ENCODE data around the gene LACRT. TPM values are rescaled to one million over a fixed set of nuclear protein-coding genes. Genes with fewer than 3 reads are reported as not detected.
"Not testable (repeated sequence)": the region's sequence is repeated elsewhere in the genome, so short reads cannot be mapped to it uniquely, and the experiment has no call there.

Gene LACRT
- polyA plus RNA-seq, 3 donors = not detected

GRCh38 chr12:54641089-54641488 is 6.4 kb upstream of the LACRT start:
- no peak for DNase-seq (ENCODE audit: low read depth in 3 of 3, low spot score in 2 of 3)

DNA sequence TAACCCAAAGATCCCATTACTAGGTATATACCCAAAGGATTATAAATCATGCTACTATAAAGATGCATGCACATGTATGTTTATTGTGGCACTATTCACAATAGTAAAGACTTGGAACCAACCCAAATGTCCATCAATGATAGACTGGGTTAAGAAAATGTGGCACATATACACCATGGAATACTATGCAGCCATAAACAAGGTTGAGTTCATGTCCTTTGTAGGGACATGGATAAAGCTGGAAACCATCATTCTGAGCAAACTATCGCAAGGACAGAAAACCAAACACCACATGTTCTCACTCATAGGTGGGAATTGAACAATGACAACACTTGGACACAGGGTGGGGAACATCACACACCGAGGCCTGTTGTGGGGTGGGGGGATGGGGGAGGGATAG is 4.4 kb upstream of the LACRT start:
- DNase-seq (ENCODE audit: low read depth in 3 of 3, low spot score in 2 of 3) = not testable (repeated sequence)

DNA sequence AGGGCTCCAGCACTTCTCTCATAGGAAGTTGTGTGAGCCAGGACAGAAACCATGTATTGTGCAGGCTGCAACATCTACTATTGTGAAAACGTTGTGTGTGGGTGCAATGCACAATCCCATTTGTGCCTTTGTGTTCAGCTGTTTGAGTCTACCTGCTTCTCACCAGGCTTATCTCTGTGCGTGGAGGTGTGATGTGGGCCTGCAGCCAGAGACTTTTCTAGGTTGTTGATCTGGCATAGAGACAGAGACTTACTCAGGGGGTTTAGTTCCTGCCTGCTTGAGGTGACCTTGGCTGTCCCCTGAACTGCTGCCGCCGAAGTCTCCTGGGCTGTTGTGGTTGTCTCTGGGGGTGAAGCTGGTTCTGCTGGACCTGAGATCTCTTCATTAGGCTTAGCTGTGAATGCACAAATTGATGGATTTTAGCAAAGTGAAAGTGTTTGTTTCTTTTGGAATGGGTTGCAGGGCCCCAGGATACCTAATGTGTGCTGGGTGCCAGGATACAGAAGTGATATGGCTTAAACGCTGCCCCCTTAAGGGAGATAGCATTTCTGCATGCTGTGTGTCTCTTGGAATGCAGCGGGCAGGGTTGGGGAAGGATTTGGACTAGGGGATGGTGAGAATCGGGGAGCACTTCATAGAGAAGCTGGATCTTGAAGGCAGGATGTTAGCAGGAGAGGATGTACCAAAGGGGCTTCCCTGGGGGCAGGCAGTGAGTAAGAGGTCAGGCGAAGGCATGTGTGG is 2.5 kb downstream of the LACRT start:
- no peak for DNase-seq (ENCODE audit: low read depth in 3 of 3, low spot score in 2 of 3)

GRCh38 chr12:54631551-54631950 is 3.1 kb downstream of the LACRT start:
- DNase-seq (ENCODE audit: low read depth in 3 of 3, low spot score in 2 of 3) = no peak

GRCh38 chr12:54629925-54630324 is 4.8 kb downstream of the LACRT start:
- no peak for DNase-seq (ENCODE audit: low read depth in 3 of 3, low spot score in 2 of 3)

- DNase-seq (ENCODE audit: low read depth in 3 of 3, low spot score in 2 of 3) = no peak
Observed at GRCh38 chr12:54628186-54628846, 6.4 kb downstream of the LACRT start.

GRCh38 chr12:54627304-54627703 is 7.4 kb downstream of the LACRT start:
- no peak for DNase-seq (ENCODE audit: low read depth in 3 of 3, low spot score in 2 of 3)

DNA sequence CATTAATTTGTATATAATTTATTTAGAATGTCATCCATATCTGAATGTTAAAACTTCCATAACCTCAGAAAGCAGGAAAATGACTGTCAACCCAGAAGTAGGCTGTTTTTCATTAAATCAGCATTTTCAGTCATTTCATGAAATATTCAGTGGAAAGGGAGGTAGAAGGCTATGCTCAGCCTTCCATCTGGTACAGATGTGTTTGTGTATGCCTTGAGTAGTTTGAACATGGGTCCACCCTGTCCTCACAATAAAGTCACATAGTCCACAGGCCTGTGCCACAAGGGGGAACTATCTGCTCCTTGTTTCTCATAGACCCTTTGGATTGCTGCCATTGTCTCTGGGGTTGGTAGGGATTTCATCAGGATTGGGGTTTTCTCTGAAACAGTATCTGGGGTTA is 9.1 kb downstream of the LACRT start:
- DNase-seq (ENCODE audit: low read depth in 3 of 3, low spot score in 2 of 3) = no peak

DNA sequence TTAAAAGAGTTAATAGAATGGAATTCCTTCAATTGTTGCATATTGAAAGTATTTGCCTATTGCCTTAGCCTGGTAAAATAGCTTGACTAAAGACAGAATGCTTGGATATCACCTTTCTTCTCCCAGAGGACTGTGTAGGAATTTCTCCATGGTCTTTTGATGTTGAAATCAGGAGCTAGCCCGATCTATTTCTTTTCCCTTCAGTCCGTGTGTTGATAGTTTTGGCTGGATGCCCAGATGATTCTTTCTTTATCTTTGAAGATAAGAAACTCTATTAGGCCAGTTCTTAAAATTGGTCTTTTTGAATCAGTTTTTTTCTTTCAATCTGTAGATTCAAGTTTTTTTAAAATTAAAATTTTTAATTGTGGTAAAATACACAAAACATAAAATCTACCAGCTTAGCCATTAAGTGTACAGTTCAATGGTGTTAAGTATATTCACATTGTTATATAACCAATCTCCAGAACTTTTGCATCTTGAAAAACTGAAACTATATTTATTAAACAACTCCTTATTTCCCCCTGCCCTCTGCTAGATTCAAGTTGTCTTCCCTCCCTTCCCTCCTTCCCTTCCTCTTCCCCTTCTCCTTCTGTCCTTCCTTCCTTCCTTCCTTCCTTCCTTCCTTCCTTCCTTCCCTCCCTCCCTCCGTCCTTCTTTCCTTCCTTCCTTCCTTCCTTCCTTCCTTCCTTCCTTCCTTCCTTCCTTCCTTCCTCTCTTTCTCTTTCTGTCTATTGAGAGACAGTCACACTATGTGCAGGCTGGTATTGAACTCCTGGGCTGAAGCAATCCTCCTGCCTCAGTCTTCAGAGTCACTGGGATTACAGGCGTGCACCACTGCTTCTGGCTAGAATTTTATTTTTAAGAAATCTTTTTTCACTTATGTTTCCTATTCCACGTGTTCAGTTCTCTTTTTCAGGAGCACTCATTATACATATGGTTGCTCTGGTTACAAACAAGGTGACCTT is 10.1 kb downstream of the LACRT start:
- no peak for DNase-seq (ENCODE audit: low read depth in 3 of 3, low spot score in 2 of 3)

DNA sequence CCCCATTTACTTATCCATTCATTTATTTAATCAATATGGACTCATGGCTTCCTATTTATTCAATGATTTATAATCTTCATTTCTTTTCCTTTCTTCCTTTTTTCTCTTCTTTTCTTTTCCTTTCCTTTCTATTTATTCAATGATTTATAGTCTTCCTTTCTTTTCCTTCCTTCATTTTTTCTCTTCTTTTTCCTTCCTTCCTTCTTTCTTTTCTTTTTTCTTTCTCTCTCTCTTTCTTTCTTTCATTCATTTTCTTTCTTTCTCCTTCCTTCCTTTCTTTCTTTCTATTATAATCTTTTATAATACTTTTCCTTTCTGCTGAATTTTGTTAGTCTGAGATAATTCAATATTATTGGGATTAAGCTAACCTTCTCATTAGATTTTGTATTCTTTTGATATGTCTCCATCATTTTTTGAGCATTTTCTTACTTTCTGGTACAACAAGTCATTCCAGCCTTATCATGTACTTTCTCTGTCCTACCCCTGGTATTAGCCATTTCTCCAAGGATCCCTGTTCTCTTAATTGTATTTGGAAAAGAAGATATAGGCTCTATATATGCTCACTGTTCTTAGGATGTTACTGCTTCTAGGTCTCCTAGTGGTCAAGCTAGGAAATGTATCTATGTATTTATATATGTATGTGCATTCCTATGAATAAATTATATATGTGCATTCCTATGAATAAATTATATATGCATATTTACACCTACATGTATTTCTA is 12.1 kb downstream of the LACRT start:
- DNase-seq (ENCODE audit: low read depth in 3 of 3, low spot score in 2 of 3) = no peak

- no peak for DNase-seq (ENCODE audit: low read depth in 3 of 3, low spot score in 2 of 3)
Observed at GRCh38 chr12:54616933-54617680, 17.6 kb downstream of the LACRT start.

GRCh38 chr12:54612225-54612750 is 22.4 kb downstream of the LACRT start:
- no peak for DNase-seq (ENCODE audit: low read depth in 3 of 3, low spot score in 2 of 3)

DNA sequence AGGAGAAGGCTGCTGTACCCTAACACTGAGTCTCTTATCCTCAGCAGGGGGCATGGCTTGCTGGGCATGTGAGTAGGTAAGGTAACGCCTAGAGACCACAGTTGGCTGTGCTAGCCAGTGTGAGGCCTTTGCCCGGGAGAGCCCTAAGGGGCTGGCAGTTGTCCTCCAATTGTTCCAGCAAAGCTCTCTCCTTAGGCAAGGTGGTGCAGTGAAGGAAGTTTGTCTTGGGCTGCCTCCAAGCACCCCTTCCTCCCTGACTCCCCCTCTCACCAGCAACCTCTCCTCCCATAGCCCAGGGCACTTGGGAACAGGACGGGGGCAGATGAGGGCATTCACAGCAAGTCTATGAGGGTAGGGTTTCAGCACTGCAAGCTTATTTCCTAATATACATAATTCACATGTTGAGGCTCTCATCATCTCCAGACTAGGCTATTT is 23.0 kb downstream of the LACRT start:
- no peak for DNase-seq (ENCODE audit: low read depth in 3 of 3, low spot score in 2 of 3)

GRCh38 chr12:54608769-54609168 is 25.9 kb downstream of the LACRT start:
- no peak for DNase-seq (ENCODE audit: low read depth in 3 of 3, low spot score in 2 of 3)

- no peak for DNase-seq (ENCODE audit: low read depth in 3 of 3, low spot score in 2 of 3)
Observed at GRCh38 chr12:54608156-54608555, 26.5 kb downstream of the LACRT start.

- DNase-seq (ENCODE audit: low read depth in 3 of 3, low spot score in 2 of 3) = no peak
Observed at GRCh38 chr12:54606556-54606955, 28.1 kb downstream of the LACRT start.

- no peak for DNase-seq (ENCODE audit: low read depth in 3 of 3, low spot score in 2 of 3)
Observed at GRCh38 chr12:54605138-54605970, 29.3 kb downstream of the LACRT start.

DNA sequence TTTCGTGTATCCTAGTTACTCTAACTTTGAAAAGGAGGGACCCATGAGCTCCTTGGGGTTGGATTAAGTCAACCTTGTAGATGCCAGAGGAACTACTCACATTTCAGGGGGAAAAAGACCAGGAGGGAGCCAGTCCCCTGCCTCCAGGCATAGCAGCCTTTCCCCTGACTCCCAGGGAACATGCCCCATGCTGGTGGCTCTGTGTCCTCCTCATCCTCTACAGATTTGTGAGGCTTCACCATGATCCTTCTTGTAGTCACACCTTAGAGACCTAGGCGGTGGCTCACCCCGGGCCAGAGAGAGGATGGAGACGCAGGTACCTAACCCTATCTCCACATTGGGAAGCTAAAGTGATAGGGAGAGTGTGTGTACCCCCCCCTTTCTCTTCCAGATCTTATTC is 30.3 kb downstream of the LACRT start:
- DNase-seq (ENCODE audit: low read depth in 3 of 3, low spot score in 2 of 3) = no peak

- no peak for DNase-seq (ENCODE audit: low read depth in 3 of 3, low spot score in 2 of 3)
Observed at GRCh38 chr12:54603872-54604271, 30.8 kb downstream of the LACRT start.

Data from right renal cortex interstitium (tissue), 3 donors.